ENCODE measurements around the gene ZNF362.
"Not testable (repeated sequence)": the region's sequence is repeated elsewhere in the genome, so short reads cannot be mapped to it uniquely, and the experiment has no call there.

Gene ZNF362

DNA sequence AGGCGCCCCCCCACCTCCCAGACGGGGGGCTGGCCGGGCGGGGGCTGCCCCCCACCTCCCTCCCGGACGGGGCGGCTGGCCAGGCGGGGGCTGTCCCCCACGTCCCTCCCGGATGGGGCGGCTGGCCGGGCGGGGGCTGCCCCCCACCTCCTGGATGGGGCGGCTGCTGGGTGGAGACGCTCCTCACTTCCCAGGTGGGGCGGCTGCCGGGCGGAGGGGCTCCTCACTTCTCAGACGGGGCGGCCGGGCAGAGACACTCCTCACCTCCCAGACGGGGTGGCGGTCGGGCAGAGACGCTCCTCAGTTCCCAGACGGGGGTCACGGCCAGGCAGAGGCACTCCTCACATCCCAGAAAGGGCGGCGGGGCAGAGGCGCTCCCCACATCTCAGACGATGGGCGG is 53.1 kb downstream of the ZNF362 start:
- DNase-seq = not testable (repeated sequence)

DNA sequence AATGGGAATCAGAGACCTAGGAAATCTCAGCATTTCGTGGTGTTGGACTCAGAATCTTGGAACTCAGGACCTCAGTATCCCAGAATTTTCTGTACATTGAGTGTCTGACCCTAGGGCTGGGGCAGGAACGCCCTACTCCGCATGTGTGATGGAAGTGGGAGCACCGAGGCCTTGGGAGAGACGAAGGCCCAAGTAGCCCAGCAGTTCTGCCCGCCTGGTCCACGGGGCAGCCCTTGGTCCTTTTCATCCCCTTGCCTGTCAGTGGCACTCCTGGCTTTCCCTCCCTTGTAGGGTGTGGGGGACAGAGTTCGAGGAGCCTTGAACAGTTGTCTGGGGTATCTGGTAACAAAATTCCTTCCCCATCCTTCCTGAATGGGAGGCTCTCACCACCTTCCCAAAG is 54.4 kb downstream of the ZNF362 start:
- DNase-seq = no peak

GRCh38 chr1:33311706-33312412 is 55.6 kb downstream of the ZNF362 start:
- no peak for DNase-seq

DNA sequence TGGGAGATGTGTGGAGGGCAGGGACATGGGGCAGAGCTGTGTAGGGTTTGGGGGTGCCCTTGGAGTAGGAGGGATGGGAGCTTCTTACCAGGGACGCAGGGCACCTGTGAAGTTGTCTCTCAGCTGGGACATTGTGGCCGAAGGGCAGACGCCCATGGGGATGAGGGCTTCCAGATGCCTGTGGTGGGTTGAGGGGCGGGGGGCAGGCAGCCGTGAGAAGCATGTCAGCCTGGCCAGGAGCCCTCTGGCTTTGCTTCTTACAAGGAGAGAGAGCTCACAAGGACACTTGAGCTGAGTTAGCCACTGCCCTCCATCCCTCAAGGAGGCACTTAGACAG is 56.1 kb downstream of the ZNF362 start:
- DNase-seq = no peak

DNA sequence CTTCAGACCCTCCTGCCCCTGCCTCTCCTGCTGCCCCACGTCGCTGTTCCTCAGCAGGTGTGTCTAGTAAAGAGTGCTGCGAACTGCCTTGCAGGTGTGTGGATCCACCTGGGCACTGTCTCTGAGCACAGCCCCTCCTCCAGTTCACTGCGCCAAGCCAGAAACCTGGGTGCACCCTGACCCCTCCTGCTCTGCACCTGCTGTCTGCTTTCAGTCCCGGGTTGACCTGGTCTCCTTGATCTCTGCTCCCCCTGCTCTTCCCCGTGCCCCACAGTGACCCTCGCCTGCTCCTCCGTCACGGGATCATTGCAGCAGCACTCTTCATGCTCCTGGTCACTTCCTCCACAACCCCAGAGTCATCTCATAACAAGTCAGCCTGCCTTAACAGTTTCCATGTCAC is 58.1 kb downstream of the ZNF362 start:
- no peak for DNase-seq

GRCh38 chr1:33316601-33317000 is 60.3 kb downstream of the ZNF362 start:
- DNase-seq = peak; percentile 0

- peak; percentile 1 for DNase-seq
Measured at GRCh38 chr1:33317354-33317753, 61.1 kb downstream of the ZNF362 start.

GRCh38 chr1:33317946-33318345 is 61.7 kb downstream of the ZNF362 start:
- no peak for DNase-seq

DNA sequence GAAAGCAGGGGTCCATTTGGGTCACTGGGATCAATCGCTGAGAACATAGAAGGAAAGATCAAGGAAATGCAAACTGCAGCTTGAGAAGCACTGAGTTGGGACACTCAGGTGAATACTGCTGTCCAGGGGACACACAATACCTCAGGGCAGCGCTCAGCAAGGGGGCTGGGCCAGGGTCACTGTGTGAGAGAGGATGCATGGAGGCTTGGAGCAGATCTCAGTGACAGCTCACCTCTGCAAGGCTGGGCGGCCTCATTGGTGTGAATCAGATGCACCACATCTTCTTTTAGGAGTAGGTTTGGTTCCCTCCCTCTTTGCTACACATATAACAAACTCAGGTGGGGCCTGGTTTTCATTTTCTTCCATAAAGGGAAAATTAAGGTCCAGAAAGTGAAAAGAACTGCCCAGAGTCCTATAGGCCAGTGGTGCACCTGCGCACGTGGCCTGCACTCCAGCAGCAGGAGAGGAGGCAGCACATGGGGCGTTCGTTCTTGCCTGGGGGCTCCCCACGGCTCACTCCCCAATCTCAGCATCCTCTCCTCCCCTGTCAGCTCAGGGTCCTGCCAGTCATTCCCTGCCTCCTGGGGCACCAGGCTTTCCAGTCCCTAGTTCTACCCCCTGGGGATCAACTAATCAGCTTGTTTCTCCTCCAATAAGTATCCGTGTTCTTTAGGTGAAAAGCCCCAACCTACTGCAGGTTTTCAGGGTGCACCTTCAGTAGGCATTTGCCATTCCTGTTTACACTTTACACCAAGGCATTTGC is 63.1 kb downstream of the ZNF362 start:
- peak; percentile 0 for DNase-seq

GRCh38 chr1:33319949-33320618 is 63.8 kb downstream of the ZNF362 start:
- peak; percentile 0 for DNase-seq

- no peak for DNase-seq
Measured at GRCh38 chr1:33320619-33321165, 64.4 kb downstream of the ZNF362 start, which contains the start of gene A3GALT2. Gene A3GALT2 (minus strand): TSS chr1:33321098. CDS start chr1:33321098, 0 bp downstream.

DNA sequence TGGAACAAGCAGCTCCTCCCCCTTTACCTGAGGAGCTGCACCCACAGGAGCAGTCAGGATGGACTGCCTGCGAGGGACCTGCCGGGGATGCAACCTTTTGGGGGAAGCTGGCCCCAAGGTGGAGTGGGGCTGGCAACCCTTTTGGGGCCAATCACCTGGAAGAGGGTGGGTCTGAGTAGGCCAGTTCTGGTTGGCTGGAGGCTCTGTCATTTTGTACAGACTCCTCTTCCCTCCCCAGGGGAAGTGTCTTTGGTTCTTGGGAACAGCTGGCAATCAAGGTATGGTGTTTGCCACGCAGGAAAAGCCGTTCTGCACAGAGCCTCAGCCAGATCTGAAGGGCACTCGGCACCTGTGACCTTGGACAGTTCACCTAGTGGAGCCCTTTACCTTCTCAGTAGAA is 64.9 kb downstream of the ZNF362 start:
- DNase-seq = no peak

GRCh38 chr1:33322109-33322508 is 65.8 kb downstream of the ZNF362 start:
- DNase-seq = no peak

GRCh38 chr1:33322870-33323585 is 66.7 kb downstream of the ZNF362 start:
- no peak for DNase-seq

- DNase-seq = no peak
Measured at GRCh38 chr1:33323663-33324477, 67.6 kb downstream of the ZNF362 start.

- no peak for DNase-seq
Measured at GRCh38 chr1:33324677-33325575, 68.6 kb downstream of the ZNF362 start.

- DNase-seq = peak; percentile 1
Measured at GRCh38 chr1:33326785-33327184, 70.5 kb downstream of the ZNF362 start.

GRCh38 chr1:33327587-33328325 is 71.5 kb downstream of the ZNF362 start:
- DNase-seq = peak; percentile 98

- no peak for DNase-seq
Measured at GRCh38 chr1:33328817-33329216, 72.5 kb downstream of the ZNF362 start.
